ENCODE results near the gene FUT2.
"Not testable (repeated sequence)": the region's sequence is repeated elsewhere in the genome, so short reads cannot be mapped to it uniquely, and the experiment has no call there.

FUT2 gene

DNA sequence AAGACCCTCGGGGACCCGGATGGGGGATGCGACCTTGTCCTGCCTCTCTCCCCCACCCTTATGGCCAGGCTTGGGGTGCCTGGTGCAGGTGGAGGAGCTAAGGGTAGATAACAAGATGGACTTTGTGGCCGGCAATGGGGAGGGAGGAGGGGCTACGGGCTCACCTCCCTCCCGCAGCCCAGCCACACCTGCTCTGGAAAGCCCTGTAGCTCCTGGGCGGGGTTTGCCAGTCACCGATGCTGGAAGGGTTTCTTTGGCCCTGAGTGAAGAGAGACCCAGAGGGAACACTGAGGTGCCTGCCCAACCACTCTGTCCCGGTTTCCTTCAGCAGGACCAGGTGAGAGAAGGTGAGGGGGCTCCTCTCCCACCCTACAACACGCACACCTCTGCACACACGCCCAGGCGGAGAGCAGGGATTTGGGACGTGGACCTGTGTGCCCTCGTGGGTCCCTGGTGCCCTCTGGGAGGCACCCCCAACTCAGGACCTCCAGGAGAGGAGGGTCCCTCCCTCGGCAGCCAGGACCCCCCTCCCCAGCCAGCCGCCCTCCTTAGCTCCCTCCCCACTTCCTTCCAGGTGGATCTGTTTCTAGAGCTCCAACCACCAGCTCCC lies at the start of gene FUT2:
Gene FUT2 (plus strand): TSS at position 229 of the 610 bp plus-strand sequence. CDS start 6,986 bp downstream, outside the sequence.
- no peak for DNase-seq (ENCODE audit: low spot score)

DNA sequence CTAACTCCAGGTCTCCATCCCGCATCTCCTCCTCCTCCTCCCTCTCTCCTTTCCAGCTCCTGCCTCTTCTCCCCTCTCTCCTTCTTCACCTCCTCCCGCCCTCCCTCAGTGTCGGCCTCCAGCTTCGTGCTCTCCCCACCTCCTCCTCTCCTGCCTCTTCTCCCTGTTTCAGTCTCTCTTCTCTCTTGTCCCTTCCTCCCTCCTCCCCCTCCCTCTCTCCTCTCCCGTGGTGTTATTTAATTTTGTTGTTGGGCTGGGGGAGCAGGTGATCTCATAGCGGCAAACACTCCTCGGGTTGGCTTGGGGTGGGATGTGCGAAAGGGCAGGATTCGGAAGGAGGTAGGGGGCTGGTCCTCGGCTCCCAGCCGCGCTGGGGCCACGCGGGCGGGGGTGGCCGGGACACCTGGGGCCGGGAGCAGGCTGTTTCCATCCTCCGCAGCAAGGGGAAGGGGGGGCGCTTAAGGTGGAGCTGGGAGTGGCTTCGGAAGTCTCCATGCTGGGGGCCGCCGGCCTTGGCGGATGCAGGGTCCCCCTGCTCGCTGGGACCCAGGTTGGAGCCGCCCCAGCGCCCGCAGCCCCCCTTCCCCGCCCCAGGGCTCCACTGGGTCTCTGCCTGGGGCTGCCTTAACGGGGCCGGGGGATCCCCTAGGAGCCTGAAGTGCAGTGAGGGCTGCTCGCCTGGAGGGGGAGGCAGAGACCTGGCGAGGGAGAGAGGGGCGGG lies 49.6 kb upstream of the FUT2 start, which contains the start of gene CA11:
Gene CA11 (minus strand): TSS at position 187 of the 721 bp plus-strand sequence. CDS start 555 bp downstream, outside the sequence.
- DNase-seq (ENCODE audit: low spot score), result peak; percentile 94

DNA sequence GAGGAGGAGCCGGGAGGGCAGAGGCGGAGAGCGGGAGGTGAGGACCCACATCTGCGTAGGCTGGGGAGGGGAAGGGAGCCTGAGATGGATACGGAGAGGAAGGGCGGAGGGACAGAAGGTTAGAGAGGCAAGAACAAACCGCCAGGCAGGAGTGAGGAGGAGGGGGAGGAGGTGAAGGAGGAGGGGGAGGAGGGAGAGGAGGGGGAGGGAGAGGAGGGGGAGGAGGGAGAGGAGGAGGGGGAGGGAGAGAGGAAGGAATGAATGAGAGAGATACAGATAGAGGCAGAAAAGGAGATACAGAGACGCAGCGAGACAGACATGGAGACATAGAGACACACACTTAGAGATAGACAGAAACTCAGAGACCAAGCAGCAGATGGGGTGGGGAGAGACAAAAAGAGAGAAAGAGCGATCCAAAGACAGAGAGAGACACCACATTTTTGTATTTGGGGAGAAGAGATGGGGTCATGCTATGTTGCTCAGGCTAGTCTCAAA lies 49.0 kb upstream of the FUT2 start:
- DNase-seq (ENCODE audit: low spot score), result no peak

DNA sequence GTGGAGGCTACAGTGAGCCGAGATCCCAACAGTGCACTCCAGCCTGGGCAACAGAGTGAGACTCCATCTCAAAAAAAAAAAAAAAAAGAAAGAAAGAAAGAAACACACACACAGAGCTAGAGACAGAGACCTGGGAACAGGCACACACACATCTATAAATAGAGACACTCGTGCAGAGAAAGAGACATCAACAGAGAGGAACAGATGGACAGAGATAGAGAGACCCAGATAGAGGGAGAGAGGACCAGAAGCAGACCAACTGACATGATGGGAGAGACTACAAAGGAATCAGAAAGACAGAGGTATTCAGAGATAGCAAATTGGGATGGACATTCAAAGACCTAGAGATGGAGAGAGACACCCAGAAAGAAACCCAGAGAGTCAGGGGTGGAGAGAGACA lies 47.6 kb upstream of the FUT2 start:
- no peak for DNase-seq (ENCODE audit: low spot score)

DNA sequence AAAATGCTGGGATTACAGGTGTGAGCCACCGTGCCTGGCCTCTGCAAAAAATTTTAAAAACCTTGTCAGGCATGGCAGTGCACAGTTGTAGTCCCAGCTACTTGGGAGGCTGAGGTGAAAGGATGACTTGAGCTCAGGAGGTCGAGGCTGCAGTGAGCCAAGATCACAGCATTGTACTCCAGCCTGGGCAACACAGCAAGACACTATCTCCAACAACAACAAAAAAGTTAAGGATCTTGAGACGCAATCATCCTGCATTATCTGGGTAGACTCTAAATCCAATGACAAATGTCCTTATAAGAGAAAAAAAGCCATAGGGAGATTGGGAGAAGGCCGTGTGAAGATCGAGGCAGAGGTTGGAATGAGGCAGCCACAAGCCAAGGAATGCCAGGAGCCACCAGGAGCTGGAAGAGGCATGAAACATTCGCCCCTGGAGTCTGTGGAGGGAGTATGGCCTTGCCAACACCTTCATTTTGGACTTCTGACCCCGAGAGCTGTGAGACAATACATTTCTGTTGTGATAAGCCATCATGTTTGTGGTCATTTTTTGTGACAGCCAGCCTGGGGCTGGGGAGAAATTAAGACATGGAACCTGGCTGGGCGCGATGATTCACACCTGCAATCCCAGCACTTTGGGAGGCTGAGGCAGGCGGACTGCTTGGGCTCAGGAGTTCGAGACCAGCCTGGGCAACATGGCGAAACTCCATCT lies 44.6 kb upstream of the FUT2 start:
- no peak for DNase-seq (ENCODE audit: low spot score)

DNA sequence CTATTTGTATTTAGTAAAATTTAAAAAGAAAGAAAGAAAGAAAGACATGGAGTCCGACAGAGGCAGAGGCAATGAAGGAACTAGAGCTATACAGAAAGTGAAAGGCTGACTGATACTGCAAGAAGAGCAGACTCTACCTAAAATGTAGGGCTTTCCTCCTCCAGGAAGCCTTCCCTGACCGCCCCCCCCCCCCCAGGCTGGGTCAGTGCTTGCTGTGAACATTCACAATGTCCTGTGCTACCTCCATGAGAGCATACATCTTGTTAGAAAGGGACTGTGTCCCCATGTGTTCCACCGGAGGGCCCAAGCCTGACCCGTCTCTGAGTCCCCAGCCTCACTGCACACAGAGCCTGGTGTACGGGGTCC lies 44.1 kb upstream of the FUT2 start:
- DNase-seq (ENCODE audit: low spot score), result no peak

DNA sequence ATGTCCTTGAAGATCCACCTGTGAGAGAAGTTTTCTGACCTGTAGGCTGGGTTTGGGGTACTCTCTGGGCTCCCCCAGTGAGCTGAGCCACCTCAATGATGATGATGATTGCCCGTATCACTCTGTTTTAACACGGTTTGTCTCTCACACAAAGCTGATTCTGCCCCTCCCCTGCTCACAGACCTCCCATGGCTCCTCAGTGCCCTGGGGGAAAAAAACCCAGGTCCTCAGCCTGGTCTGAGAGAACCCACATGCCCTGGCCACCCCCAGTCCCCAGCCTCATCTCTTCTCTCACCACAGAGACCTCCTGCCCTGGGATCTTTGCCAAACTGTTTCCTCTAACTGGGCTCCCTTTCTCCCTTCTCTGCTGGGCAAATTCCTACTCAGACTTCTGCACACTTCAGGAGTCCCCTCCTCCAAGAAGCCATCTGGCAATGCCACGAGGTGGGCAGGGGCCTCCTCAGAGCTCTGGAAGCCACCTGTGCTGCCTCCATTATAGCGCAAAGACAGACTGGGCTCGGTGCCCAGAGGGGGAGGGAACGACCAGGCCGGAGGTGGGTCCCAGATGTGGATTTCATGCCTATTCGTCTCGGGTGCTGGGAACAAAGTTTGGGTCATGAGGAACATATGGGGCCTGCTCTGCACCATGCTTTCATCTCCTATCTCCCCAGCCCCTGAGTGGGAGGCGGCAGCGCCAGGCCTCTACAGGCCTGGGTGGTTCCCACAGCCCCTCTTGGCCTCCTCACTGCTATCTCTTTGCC lies 41.3 kb upstream of the FUT2 start:
- DNase-seq (ENCODE audit: low spot score), result no peak

DNA sequence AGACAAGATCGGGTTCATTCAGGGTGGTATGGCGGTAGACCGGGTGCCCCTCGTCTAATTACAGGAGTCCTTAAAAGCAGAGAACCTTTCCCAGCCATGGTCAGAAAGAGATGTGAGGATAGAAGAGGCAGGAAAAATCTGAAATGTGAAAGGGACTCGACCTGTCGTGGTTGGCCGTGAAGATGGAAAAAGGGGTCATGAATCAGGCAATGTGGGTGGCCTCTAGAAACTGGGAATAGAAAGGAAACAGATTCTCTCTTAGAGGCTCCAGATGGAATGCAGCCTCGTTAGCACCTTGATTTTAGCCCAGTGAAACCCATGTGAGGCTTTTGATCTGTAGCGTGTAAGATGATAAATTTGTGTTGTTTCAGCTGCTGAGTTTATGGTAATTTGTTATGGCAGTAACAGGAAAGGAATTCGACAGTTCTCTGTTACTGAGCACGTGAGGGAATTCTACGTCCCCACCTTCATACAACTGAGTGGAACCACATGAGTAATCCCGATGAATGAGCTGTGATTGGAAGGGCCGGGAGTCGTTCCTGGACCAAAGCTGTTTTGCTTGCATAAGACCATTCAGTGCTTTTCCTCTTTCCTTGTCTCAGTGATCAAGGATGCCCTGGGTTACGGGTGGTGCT lies 38.8 kb upstream of the FUT2 start:
- DNase-seq (ENCODE audit: low spot score), result no peak

DNA sequence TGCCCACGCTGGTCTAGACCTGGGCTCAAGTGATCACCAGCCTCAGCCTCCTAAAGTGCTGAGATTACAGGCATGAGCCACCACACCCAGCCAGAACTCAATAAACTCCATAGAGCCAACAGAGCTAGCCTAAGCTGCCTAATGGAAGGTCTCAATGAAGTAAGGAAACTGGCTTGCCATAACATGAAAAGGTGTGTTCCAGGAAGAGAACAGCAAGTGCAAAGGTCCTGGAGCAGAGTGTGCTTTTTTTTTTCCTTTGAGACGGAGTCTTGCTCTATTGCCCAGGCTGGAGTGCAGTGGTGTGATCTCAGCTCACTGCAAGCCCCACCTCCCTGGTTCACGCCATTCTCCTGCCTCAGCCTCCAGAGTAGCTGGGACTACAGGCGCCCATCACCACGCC lies 37.9 kb upstream of the FUT2 start:
- not testable (repeated sequence) for DNase-seq (ENCODE audit: low spot score)

DNA sequence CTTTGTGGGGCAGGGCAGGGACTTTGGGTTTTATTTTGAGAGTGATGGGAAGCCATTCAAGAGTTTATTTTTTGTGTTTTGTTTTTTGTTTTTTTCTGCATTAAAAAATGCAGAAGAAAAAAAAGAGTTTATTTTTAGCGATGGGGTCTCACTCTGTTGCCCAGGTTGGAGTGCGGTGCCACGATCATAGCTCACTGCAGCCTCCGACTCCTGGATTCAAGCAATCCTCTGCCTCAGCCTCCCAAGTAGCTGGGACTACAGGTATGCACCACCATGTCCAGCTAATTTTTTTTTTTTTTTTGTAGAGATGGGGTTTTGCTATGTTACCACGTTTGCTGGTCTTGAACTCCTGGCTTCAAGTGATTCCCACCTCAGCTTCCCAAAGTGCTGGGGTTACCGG lies 37.3 kb upstream of the FUT2 start:
- no peak for DNase-seq (ENCODE audit: low spot score)

DNA sequence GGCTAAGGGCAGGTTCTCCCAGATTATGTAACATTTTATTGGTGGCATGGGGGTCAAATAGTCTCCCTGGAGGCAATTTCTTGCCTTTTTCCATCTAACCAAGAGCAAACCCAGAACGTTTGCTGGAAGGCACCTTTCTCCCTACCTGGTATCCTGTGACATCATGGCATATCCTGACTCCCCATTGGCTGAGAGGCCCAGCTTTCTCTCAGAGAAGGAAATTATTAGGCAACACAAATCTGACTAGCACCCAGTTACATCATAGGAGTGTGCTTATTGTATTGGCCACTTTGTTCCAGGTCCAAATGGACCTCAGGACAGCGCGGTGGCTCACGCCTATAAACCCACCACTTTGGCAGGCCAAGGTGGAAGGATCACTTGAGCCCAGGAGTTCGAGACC lies 36.0 kb upstream of the FUT2 start:
- no peak for DNase-seq (ENCODE audit: low spot score)

DNA sequence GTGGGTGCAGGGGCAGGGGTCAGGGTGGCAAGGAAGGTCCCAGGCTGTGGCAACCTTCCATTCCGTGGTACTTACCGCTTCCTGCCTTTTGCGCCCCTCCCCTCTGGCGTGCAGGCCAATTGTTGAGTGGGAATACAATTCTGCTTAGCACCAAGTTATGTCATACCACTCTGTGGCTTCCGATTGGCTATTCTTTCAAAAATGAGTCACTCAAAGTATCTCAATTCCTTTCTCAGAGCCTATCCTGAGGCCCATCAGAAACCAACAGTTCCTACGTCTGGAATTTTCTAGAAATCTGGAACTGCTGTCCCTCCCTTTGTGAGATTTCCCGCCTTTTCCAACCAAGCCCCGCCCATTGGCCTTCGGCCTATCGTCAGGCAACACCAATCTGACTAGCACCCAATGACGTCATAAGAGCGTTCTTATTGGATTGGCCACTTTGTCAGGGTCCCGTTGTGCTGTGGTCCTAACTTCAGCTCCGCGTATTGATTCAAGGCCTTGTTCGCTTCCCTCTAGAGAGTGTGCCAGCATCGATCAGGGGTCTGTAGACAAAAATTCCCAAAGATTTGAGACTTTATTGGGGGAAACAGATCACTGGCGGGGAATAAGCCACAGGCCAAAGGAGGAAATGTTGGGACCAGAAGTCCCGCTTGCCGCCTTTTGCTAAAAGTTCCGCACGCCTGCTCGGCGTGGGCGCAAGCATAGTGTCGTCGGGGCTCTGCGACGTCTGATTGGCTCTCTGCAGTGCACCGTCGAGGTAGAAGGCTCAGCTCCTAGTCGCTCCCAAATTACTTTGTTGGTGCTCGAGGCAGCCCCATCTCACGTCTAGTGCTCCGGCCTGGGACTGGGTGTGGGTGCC lies 34.7 kb upstream of the FUT2 start:
- peak; percentile 90 for DNase-seq (ENCODE audit: low spot score)

DNA sequence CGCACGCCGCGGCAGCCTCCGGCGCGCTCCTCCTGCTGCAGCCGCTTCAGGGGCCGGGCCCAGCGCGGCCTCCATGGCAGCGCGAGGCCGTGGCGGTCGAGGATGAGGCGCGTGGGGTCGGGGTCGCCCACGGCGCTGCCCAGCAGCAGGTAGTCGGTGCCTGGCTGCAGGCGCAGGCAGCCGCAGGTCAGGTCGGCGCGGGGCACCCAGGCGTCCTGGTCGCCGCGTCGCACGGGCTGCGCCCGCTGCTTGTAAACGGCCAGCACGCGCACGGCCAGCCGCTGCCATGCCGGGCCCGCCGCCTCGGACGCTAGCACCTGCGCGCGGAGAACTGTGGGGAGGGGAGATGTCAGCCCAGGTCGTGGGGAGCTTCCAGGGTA lies 34.1 kb upstream of the FUT2 start:
- no peak for DNase-seq (ENCODE audit: low spot score)

DNA sequence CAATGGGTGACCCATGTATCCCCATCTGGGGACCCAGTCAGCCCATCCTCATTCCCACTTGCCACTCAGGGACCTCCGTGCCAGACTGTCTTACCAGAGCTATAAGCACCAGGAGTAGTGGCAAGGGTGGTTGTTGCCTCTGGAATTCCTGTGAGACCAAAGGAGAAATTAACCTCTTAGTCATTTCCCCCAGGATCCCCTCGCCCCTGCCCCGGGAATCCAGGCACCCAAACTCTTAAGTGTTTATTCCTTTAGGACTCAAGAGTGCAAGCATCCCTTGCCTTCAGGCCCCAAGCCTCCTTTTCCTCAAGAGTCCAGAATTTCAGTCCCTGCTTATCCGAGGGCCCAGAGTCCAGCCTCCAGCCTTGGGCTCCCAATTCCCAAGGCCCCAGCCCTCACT lies 32.1 kb upstream of the FUT2 start:
- DNase-seq (ENCODE audit: low spot score), result no peak

DNA sequence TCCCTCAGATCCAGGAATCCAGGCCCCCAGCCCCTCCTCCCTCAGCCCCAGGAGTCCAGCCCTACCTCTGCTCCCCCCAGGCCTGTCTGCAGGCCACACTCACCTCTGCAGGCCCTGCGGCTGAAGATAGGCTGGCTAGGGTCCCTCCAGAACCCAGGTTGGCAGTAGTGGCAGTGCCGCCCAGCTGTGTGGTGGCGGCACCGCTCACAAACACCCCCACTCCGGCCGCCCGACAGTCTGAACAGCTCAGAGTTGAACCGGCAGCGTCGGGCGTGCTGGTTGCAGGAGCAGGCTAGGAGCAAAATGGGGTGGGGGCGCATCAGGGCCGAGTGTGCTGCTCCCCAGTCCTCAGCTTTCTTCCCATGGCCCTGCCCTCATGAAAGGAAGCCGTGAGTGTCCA lies 31.3 kb upstream of the FUT2 start:
- DNase-seq (ENCODE audit: low spot score), result no peak

DNA sequence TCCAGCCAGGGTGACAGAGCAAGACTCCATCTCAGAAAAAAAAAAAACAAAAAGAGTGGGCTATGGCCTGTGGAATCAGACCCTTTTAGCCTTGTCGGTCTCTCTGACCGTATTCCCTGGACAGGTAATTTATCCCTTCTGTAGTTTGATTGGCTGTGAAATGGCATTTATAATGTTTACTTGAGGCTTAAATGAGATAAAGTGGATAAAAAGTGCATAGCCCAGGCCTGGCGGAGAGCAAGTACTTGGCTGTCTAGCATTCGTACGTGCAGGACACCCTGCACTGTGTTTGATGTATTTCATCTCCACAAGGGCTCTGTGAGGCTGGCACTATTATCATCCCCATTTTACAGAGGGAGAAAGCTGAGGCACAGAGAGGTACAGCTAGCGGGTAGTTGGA lies 30.0 kb upstream of the FUT2 start:
- DNase-seq (ENCODE audit: low spot score), result no peak

DNA sequence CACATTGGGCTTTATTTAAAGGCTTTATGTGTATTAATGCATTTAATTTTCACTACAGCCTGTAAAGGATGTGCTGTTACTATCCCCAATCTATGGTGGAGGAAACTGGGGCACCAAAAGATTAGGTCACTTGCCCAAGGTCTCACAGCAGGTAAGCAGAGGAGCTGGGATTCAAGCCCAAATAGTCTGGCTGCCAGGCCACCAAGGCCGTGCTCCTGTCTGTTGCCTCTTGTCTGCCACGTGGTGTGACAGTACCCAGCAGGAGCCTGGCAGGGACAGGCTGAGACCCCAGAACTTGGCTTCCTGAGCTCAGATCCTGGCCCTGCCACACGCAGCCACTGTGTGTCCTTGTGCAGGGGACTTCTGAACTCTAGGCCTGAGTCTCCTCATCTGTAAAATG lies 27.4 kb upstream of the FUT2 start:
- no peak for DNase-seq (ENCODE audit: low spot score)

DNA sequence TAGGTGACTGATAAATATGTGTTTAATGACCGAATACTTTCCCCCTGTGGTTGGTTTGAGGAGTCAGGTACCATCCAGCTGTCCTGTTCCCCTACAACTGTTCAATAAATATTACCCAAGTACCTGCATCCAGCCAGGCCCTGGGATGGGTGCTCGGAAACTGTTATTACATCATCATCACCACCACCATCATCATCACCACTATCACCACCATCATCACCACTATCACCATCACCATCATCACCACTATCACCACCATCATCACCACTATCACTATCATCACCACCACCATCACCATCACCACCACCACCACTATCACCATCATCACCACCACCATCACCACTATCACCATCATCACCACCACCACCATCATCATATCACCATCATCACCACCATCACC lies 27.0 kb upstream of the FUT2 start:
- no peak for DNase-seq (ENCODE audit: low spot score)

DNA sequence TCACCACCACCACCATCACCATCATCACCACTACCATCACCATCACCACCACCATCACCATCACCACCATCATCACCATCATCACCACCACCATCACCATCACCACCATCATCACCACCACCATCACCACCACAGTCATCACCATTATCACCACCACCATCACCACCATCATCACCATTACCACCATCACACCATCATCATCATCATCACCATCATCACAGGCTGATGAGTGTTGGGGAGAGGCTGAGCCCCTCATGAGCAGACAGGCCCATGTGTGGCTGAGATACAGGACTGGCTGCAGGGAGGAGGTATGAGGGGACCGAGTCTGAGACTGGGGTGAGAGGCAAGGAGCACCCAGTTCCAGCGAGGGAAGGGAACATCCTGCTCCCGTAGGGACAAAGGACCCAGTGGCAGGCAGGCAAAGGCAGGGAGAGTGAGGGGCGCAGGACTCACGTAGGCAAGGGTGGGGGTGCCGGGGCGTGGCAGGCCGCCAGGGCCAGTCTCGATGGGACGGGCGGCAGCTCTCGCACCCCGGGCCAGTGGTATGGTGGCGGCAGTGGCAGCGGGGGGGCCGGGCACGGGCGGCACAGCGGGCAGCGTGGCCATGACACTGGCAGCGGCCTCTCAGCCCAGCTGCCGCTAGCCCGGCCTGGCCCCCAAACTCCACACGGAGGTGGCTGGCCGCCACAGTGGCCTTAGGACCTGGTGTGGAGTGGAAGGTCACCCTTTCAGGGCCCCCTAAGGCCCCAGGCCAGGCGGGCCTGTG lies 25.7 kb upstream of the FUT2 start:
- no peak for DNase-seq (ENCODE audit: low spot score)

All from Ammon's horn (tissue), 1 donor.